ENCODE measurements around the gene AKAP6. TPM values are rescaled to one million over a fixed set of nuclear protein-coding genes. Genes with fewer than 3 reads are reported as not detected.

AKAP6 gene
- total RNA-seq, 1 donor from 2014 or later, result 4.7 TPM

- Mint-ChIP-seq H3K9me3 (no peaks in the 10 kb centered on the region), H3K27ac (no peak overlapping the region), H3K36me3 (no peaks in the 10 kb centered on the region), H3K4me3 (no peak overlapping the region), H3K27me3 (no peaks in the 10 kb centered on the region), H3K4me1 (ENCODE audit: unreplicated experiment) (no peaks in the 10 kb centered on the region)
- TF ChIP-seq, protein P1, sequence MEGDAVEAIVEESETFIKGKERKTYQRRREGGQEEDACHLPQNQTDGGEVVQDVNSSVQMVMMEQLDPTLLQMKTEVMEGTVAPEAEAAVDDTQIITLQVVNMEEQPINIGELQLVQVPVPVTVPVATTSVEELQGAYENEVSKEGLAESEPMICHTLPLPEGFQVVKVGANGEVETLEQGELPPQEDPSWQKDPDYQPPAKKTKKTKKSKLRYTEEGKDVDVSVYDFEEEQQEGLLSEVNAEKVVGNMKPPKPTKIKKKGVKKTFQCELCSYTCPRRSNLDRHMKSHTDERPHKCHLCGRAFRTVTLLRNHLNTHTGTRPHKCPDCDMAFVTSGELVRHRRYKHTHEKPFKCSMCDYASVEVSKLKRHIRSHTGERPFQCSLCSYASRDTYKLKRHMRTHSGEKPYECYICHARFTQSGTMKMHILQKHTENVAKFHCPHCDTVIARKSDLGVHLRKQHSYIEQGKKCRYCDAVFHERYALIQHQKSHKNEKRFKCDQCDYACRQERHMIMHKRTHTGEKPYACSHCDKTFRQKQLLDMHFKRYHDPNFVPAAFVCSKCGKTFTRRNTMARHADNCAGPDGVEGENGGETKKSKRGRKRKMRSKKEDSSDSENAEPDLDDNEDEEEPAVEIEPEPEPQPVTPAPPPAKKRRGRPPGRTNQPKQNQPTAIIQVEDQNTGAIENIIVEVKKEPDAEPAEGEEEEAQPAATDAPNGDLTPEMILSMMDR (conservative IDR thresholded peaks at IDR 0.05), result no peak
- DNase-seq (ENCODE audit: extremely low spot score, unreplicated experiment), result no peak
Observed at GRCh38 chr14:32435411-32435810, 106.3 kb downstream of the AKAP6 start.

GRCh38 chr14:32436993-32437392 lies 107.9 kb downstream of the AKAP6 start:
- Mint-ChIP-seq H3K27me3 (no peaks in the 10 kb centered on the region), H3K36me3 (no peaks in the 10 kb centered on the region), H3K27ac (no peak overlapping the region), H3K4me1 (ENCODE audit: unreplicated experiment) (no peaks in the 10 kb centered on the region), H3K9me3 (no peaks in the 10 kb centered on the region), H3K4me3 (no peak overlapping the region)
- TF ChIP-seq, protein P1 (conservative IDR thresholded peaks at IDR 0.05), result no peak
- no peak for DNase-seq (ENCODE audit: extremely low spot score, unreplicated experiment)

GRCh38 chr14:32438517-32438916 lies 109.4 kb downstream of the AKAP6 start:
- TF ChIP-seq, protein P1 (conservative IDR thresholded peaks at IDR 0.05), result no peak
- H3K9me3 Mint-ChIP-seq, result no peaks in the 10 kb centered on the region
- H3K27me3 Mint-ChIP-seq, result no peaks in the 10 kb centered on the region
- no peaks in the 10 kb centered on the region for H3K36me3 Mint-ChIP-seq
- no peak for DNase-seq (ENCODE audit: extremely low spot score, unreplicated experiment)
- no peak overlapping the region for H3K27ac Mint-ChIP-seq
- no peak overlapping the region for H3K4me3 Mint-ChIP-seq
- no peaks in the 10 kb centered on the region for H3K4me1 Mint-ChIP-seq (ENCODE audit: unreplicated experiment)

- TF ChIP-seq, protein P1 (conservative IDR thresholded peaks at IDR 0.05), result no peak
- Mint-ChIP-seq H3K4me3 (no peak overlapping the region), H3K9me3 (no peaks in the 10 kb centered on the region), H3K27me3 (no peaks in the 10 kb centered on the region), H3K27ac (no peak overlapping the region), H3K36me3 (no peaks in the 10 kb centered on the region), H3K4me1 (ENCODE audit: unreplicated experiment) (no peaks in the 10 kb centered on the region)
- no peak for DNase-seq (ENCODE audit: extremely low spot score, unreplicated experiment)
Observed at GRCh38 chr14:32443890-32444661, 115.0 kb downstream of the AKAP6 start.

DNA sequence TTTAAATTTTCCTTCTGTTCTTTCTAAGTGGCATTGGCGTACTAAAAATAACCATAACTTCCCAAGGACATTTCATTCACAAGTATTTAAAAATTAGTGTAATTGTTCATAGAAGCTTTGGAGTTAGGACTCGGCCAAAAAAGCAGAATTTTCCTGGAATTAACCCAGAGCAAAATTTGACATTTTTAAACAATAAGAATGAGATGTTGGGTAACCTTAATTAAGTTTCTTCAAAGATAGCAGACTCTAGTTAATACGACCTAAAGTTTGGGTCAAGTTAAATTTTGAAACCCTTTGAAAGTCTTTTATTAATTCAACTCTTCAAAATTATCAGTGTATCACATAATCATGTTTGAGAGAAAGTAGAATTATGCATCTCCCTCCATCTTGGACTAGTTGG lies 118.3 kb downstream of the AKAP6 start:
- Mint-ChIP-seq H3K36me3 (no peaks in the 10 kb centered on the region), H3K4me1 (ENCODE audit: unreplicated experiment) (no peaks in the 10 kb centered on the region), H3K4me3 (no peak overlapping the region), H3K9me3 (no peaks in the 10 kb centered on the region), H3K27me3 (no peaks in the 10 kb centered on the region), H3K27ac (no peak overlapping the region)
- TF ChIP-seq, protein P1 (conservative IDR thresholded peaks at IDR 0.05), result no peak
- DNase-seq (ENCODE audit: extremely low spot score, unreplicated experiment), result no peak
